ENCODE results near the gene SCN7A. TPM values are rescaled to one million over a fixed set of nuclear protein-coding genes. Genes with fewer than 3 reads are reported as not detected.

The SCN7A gene
- not detected for total RNA-seq

DNA sequence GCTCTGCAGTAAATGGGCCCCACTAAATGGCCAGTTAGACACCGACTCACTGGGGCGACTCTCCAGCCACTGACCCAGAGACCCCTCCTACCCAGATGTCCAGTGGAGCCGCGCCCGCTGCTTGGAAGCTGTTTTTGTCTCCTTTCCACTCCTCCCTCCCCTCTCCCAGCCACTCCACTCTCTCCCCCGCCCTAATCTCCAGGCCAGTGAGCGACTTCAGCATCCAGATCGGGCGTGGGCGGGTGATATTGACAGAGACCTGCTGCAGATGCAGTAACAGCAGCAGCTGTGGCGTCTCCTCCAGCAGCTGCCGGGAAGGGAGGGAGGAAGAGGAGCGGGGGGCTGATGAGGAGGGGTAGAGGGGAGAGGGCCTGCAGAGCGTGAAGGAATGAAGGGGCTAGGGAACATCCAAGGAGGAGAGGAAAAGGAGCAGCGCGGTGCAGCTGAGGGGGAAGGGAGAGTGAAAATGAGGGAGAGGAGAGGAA is at the start of gene SCN7A:
TSS of gene SCN7A (minus strand) at position 110 of the 485 bp plus-strand sequence. CDS start 16,553 bp downstream, outside the sequence.
- ChIA-PET CTCF (no interaction called here), POLR2A (no interaction called here)
- Mint-ChIP-seq H3K4me3 (no peak within 1 kb of the TSS), H3K9me3 (no peaks in the 10 kb centered on the region), H3K27me3 (no peaks in the 10 kb centered on the region), H3K27ac (no peak within 1 kb of the TSS), H3K36me3 (no peaks in the 10 kb centered on the region), H3K4me1 (ENCODE audit: low read depth) (no peaks in the 10 kb centered on the region)
- intact Hi-C loops (cut with micrococcal nuclease): no loop called here
- DNase-seq: peak; percentile 9

DNA sequence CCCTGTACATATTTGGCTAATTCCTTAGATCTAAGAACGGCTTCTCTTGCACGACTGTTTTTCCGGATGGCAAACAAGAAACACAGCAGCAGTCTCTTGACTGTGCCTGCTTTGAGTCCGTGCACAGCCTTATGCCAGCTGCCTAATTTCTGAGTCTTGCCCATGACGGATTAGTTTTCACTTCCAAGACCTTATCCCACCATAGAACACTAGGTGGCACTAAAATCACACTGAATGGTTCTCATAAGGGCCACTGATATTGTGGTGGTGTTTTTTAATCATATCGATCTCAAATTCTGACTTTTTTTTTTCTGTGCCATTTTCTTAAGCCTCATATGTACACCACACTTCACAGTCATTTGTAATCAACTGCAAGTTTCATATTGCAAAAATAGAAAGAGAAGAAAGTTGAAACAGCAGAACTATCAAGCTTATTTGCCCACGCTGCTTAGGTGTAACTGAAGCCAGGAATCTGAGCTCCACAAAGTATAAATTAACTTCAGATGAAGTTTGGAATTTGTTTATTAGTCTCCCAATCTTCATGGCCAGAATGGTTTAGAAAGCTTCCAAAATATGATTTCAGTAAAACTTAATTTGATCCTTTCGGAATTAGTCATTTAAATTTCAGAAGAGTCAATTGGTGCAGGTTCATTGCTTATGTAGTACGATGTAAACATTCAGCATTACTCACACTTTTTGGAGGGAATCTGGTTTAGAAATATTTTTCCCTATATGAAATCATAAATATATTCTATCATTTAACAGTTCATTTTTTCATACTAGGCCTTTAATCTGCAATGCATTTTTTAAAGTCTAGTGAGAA is 45.5 kb upstream of the SCN7A start:
- Mint-ChIP-seq H3K36me3 (no peaks in the 10 kb centered on the region), H3K4me3 (no peak overlapping the region), H3K27ac (no peak overlapping the region), H3K4me1 (ENCODE audit: low read depth) (no peaks in the 10 kb centered on the region), H3K9me3 (no peaks in the 10 kb centered on the region), H3K27me3 (peaks cover 3% of the 10 kb centered on the region)
- no peak for DNase-seq
- ChIA-PET CTCF (interaction anchor here (0.6 to 1.4 kb wide), 12 partner anchors 8 to 1580 kb away, joined by 3 to 15 read pairs (median 4); no protein-coding TSS in a partner anchor), POLR2A (no interaction called here)
- intact Hi-C loops (cut with micrococcal nuclease): loop anchor here (2.0 kb wide), 1 partner anchor 1579 kb away; no protein-coding TSS in a partner anchor

DNA sequence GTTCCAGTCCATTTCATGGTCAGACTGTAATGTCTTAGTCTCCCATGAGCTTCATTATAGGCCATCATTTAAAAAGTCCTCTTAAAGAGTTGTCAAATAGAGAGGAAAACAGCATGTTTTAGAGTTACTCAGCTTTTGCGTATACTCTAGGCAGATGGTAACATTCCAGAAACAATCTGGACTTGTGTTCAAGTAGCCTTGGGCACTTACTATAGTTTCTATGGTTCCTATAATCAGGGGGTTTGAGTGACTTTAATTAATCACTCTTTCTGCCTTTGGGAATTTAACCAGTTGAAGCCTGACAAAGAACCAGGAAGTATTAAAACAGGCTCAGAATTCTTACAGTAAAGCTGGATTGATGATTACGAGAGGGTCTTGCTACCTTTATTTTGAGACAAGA is 42.1 kb upstream of the SCN7A start:
- no peak overlapping the region for H3K27ac Mint-ChIP-seq
- no peak for DNase-seq
- intact Hi-C loops (cut with micrococcal nuclease): no loop called here

DNA sequence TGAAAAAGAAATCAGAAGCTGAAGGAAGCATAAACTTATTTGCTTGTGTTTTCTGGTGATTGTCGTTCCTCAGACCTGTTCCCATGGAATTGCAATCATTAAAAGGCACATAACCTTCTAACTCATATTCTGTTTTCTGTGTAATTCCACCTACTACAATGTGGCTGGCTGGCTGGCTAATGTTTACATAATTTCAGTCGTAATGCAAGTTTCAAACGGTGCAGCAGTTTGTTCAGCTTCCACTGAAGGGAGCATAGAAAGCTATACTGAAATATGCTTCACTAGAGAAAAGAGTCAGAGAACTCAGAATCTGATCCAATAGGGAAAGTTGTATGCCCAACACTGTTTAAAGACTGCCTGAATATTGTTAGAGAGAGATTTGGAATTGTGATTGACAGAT is 27.1 kb upstream of the SCN7A start:
- Mint-ChIP-seq H3K4me3 (no peak overlapping the region), H3K9me3 (no peaks in the 10 kb centered on the region), H3K4me1 (ENCODE audit: low read depth) (no peaks in the 10 kb centered on the region), H3K27me3 (no peaks in the 10 kb centered on the region), H3K27ac (no peak overlapping the region), H3K36me3 (no peaks in the 10 kb centered on the region)
- ChIA-PET POLR2A (no interaction called here), CTCF (no interaction called here)
- DNase-seq: no peak
- intact Hi-C loops (cut with micrococcal nuclease): no loop called here

More for the DNA sequence above, 42.1 kb upstream of the SCN7A start:
- Mint-ChIP-seq H3K9me3 (no peaks in the 10 kb centered on the region), H3K4me1 (ENCODE audit: low read depth) (no peaks in the 10 kb centered on the region), H3K36me3 (no peaks in the 10 kb centered on the region), H3K4me3 (no peak overlapping the region), H3K27me3 (peaks cover 3% of the 10 kb centered on the region)
- CTCF ChIA-PET: no interaction called here
- POLR2A ChIA-PET: no interaction called here

DNA sequence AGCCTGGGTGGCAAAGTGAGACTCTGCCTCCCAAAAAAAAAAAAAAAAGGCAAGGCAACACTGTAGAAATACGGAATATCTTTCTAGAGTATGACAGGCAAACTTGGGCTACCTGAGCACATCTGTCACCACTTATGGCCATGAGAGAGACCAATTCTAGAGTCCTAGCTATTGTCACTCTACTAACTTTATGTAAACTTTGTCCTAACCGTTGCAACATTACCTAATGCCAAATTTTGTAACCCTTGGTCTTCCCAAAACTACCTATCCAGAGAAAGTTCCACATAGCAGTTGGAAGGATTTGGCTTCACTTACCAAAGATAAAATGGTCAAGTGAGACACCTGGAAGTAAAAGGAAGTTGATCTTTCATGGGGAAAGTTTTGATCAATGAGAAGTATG is 26.6 kb upstream of the SCN7A start:
- Mint-ChIP-seq H3K9me3 (no peaks in the 10 kb centered on the region), H3K27ac (no peak overlapping the region), H3K4me3 (no peak overlapping the region), H3K27me3 (no peaks in the 10 kb centered on the region), H3K4me1 (ENCODE audit: low read depth) (no peaks in the 10 kb centered on the region), H3K36me3 (no peaks in the 10 kb centered on the region)
- ChIA-PET POLR2A (no interaction called here), CTCF (interaction anchor here (0.6 kb wide), 1 partner anchor 65 kb away, joined by 3 read pairs; no protein-coding TSS in a partner anchor)
- intact Hi-C loops (cut with micrococcal nuclease): no loop called here
- DNase-seq: no peak

DNA sequence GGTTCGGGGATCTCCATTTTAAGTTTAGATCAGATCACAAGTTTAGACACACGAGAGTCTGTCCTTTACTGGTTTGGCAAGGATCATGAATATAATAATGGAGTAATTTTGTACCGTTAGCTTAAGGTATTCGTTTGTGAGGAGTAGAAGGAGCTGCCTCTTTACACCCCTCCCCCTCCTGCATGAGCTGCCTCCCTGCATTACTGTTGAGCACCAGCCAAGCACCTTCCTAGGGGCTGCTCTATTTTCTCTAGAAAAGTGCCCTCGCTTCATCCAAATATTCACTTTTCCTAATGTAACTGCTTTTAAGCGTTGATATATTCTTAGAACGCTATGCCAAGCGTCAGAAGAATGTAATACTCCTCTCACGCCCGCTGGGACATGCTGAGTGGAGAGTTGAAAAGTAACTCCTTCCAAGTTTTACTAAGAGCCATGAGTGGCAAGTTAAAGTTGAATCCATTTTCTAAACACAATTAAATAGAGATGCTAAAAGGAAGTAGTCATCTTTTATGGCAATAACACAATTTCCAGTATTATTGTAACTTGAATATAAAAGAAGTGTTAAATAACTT is 25.4 kb upstream of the SCN7A start:
- POLR2A ChIA-PET: no interaction called here
- Mint-ChIP-seq H3K27me3 (no peaks in the 10 kb centered on the region), H3K4me1 (ENCODE audit: low read depth) (no peaks in the 10 kb centered on the region), H3K4me3 (no peak overlapping the region), H3K27ac (no peak overlapping the region), H3K36me3 (no peaks in the 10 kb centered on the region), H3K9me3 (no peaks in the 10 kb centered on the region)
- DNase-seq: no peak
- intact Hi-C loops (cut with micrococcal nuclease): no loop called here
- CTCF ChIA-PET: no interaction called here

DNA sequence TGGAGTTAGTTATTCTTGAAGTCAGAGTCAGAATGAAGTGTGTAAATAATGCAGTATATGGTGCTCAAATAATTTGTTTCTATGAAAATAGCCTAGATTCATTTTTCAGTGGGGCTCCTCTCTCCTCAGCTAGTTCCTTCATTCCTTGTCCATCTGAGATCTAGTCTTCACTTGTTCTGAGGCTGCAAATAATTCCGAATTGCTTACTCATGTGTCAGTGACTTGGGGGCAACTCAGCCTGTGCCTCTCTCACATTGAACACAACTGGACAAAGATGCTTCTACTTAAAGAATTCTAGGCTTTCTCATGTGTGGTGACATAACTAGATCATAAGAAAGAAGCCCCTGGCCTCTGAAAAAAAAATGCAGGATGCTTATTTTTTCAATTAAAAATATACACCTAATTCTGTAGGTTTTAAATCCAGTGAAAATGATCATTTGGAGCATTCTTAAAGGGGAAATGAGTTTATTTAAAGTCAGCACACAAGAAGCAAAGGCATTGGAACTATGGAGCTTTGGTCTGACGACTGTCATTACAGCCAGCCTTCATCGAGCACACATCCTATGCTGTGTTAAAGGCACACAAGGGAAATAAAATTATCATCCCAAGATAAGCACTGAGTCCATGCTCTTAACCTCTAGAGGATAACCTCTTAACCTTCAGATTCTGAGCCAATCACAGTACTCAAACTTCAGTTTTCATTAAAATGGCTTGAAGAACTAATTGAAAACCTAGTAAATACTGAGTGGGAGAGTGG is 24.8 kb upstream of the SCN7A start:
- intact Hi-C loops (cut with micrococcal nuclease): no loop called here
- H3K27me3 Mint-ChIP-seq: no peaks in the 10 kb centered on the region
- H3K4me1 Mint-ChIP-seq (ENCODE audit: low read depth): no peaks in the 10 kb centered on the region
- no peaks in the 10 kb centered on the region for H3K36me3 Mint-ChIP-seq
- ChIA-PET CTCF (no interaction called here), POLR2A (no interaction called here)
- no peaks in the 10 kb centered on the region for H3K9me3 Mint-ChIP-seq
- no peak for DNase-seq
- no peak overlapping the region for H3K27ac Mint-ChIP-seq
- no peak overlapping the region for H3K4me3 Mint-ChIP-seq

DNA sequence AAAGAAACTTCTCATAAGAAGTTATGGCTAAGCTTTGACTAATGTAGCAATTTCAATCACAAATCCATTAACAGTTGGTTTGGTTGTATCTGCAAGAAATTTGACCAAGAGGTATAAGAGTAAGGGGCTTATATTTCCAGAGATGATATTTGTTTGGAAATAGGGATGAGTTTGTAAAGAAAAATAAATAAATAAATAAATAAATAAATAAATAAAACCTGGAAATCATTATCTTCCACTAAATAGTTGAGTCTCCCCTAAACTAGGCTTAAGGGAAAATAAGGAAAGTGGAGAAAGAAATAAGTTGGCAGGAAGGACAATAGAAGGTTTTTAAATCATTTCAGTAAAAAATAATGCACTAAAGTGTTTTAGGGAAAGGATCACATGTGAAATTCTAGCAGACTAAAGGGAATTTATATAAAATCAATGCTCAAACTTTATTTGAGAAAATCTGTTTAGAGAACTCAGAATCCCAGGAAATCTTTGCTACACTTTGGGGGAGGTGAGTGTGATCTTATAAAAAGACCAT is 23.5 kb upstream of the SCN7A start:
- no peak overlapping the region for H3K27ac Mint-ChIP-seq
- H3K27me3 Mint-ChIP-seq: no peaks in the 10 kb centered on the region
- no peak for DNase-seq
- no peak overlapping the region for H3K4me3 Mint-ChIP-seq
- no peaks in the 10 kb centered on the region for H3K9me3 Mint-ChIP-seq
- ChIA-PET POLR2A (no interaction called here), CTCF (no interaction called here)
- H3K4me1 Mint-ChIP-seq (ENCODE audit: low read depth): no peaks in the 10 kb centered on the region
- no peaks in the 10 kb centered on the region for H3K36me3 Mint-ChIP-seq
- intact Hi-C loops (cut with micrococcal nuclease): no loop called here

DNA sequence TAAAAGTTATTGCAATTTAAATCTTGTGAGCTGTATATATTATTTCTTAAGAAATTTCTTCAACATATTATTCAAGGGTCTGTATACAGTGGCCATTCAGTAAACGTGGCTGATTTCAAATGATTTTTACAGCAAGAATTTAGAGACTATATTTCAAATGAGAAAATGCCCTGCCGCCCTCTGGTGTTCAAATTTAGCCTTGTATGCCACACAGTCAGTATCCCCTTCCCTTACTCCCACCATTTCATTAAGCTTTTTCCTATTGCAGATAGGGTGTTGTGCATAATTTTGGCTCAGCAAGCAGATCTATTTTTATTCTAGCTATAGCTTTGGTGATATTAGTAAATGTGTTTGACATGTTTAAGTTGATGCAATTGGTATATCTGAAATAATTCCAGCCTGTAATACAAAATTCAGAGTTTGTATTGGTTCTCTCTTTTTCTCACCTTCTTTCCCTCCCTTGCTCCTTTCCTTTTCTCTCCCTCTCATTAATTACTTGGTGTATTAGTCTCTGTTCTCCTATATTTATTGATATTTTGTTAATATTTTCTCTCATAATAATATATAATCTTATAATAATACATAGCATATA is 22.8 kb upstream of the SCN7A start:
- H3K4me1 Mint-ChIP-seq (ENCODE audit: low read depth): no peaks in the 10 kb centered on the region
- H3K9me3 Mint-ChIP-seq: no peaks in the 10 kb centered on the region
- H3K27ac Mint-ChIP-seq: no peak overlapping the region
- H3K4me3 Mint-ChIP-seq: no peak overlapping the region
- ChIA-PET CTCF (no interaction called here), POLR2A (no interaction called here)
- DNase-seq: no peak
- intact Hi-C loops (cut with micrococcal nuclease): no loop called here
- no peaks in the 10 kb centered on the region for H3K27me3 Mint-ChIP-seq
- no peaks in the 10 kb centered on the region for H3K36me3 Mint-ChIP-seq

DNA sequence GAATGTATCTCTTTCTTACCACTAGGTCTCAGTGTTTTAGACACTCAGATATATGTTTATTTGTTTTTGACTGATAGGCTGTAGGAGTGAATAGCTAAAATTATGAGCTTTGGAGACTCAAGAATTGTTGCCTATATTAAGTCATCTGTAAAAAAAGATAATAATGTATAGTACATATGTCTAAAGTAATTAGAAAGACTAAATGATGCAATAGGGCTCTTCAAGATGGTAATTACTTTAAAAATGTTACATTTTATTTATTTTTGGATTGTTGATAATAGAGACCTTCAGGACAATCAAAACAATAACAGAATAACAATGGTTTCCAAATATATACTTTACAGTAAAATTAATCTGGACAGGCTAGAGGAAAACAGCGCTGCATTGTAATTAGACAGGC is 19.9 kb upstream of the SCN7A start:
- intact Hi-C loops (cut with micrococcal nuclease): no loop called here
- ChIA-PET CTCF (no interaction called here), POLR2A (interaction anchor here (0.5 kb wide), 1 partner anchor 1355 kb away, joined by 3 read pairs; no protein-coding TSS in a partner anchor)
- Mint-ChIP-seq H3K4me3 (no peak overlapping the region), H3K4me1 (ENCODE audit: low read depth) (no peaks in the 10 kb centered on the region), H3K27ac (no peak overlapping the region), H3K36me3 (no peaks in the 10 kb centered on the region), H3K27me3 (no peaks in the 10 kb centered on the region), H3K9me3 (no peaks in the 10 kb centered on the region)
- DNase-seq: no peak

DNA sequence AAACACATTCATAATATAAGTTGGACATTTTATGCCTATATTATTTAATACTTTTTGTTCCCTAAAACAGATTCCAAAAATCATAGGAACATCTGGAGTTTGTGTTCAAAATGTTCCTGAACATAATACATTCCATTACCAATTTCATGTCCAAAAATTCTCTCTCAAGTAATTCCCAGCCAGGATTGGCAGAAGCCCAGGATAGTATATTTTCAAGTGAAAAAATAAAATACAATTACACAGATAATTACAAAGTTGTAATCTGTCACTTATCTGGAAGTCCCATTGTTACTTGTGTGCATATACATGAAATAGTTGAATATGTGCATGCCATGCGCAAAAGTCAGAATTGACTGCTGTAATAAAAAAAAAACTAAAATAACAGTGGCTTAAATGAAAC is 5.2 kb upstream of the SCN7A start:
- CTCF ChIA-PET: no interaction called here
- no peaks in the 10 kb centered on the region for H3K36me3 Mint-ChIP-seq
- no peaks in the 10 kb centered on the region for H3K27me3 Mint-ChIP-seq
- intact Hi-C loops (cut with micrococcal nuclease): no loop called here
- POLR2A ChIA-PET: no interaction called here
- no peak for DNase-seq
- H3K9me3 Mint-ChIP-seq: no peaks in the 10 kb centered on the region
- H3K4me1 Mint-ChIP-seq (ENCODE audit: low read depth): no peaks in the 10 kb centered on the region
- no peak overlapping the region for H3K27ac Mint-ChIP-seq
- no peak overlapping the region for H3K4me3 Mint-ChIP-seq

DNA sequence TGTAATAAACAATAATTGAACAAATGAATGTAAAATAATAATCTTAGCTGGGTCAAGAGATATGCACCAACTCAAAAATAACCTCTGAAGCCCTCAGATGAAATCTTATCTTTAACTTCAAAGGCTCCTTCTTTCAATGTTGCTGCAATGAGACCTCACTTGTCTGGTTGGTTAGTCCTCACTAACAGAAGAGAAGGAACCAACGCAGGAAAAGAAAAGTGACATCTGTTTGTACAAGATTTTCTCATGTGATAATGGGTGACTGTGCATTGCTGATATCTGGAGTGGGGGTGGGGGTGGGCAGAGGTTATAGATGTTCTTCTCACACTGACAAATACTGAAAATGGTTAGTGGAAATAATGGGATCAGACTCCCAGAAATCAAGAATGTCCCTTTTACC is 2.6 kb downstream of the SCN7A start:
- ChIA-PET POLR2A (no interaction called here), CTCF (no interaction called here)
- H3K36me3 Mint-ChIP-seq: no peaks in the 10 kb centered on the region
- intact Hi-C loops (cut with micrococcal nuclease): no loop called here
- H3K27me3 Mint-ChIP-seq: no peaks in the 10 kb centered on the region
- no peak for DNase-seq
- no peak overlapping the region for H3K4me3 Mint-ChIP-seq
- no peak overlapping the region for H3K27ac Mint-ChIP-seq
- no peaks in the 10 kb centered on the region for H3K9me3 Mint-ChIP-seq
- H3K4me1 Mint-ChIP-seq (ENCODE audit: low read depth): no peaks in the 10 kb centered on the region
